ENCODE data around the gene FTL. TPM values are rescaled to one million over a fixed set of nuclear protein-coding genes. Genes with fewer than 3 reads are reported as not detected.

Gene FTL
- total RNA-seq: 4,137 and 8,306 TPM in 2 replicates

DNA sequence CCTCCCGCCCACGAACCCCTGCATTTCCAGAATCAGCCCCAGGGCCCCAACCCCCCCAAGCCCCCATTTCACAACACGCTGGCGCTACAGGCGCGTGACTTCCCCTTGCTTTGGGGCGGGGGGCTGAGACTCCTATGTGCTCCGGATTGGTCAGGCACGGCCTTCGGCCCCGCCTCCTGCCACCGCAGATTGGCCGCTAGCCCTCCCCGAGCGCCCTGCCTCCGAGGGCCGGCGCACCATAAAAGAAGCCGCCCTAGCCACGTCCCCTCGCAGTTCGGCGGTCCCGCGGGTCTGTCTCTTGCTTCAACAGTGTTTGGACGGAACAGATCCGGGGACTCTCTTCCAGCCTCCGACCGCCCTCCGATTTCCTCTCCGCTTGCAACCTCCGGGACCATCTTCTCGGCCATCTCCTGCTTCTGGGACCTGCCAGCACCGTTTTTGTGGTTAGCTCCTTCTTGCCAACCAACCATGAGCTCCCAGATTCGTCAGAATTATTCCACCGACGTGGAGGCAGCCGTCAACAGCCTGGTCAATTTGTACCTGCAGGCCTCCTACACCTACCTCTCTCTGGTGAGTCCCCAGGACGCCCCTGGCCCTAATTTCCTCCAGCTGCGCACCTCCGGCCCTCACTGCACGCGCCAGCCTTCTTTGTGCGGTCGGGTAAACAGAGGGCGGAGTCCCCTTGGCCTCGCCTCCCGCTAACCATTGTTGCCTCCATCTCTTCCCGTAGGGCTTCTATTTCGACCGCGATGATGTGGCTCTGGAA is at the start of gene FTL:
Gene FTL (plus strand): TSS at position 270 of the 766 bp plus-strand sequence. CDS start 199 bp downstream, at position 469.

DNA sequence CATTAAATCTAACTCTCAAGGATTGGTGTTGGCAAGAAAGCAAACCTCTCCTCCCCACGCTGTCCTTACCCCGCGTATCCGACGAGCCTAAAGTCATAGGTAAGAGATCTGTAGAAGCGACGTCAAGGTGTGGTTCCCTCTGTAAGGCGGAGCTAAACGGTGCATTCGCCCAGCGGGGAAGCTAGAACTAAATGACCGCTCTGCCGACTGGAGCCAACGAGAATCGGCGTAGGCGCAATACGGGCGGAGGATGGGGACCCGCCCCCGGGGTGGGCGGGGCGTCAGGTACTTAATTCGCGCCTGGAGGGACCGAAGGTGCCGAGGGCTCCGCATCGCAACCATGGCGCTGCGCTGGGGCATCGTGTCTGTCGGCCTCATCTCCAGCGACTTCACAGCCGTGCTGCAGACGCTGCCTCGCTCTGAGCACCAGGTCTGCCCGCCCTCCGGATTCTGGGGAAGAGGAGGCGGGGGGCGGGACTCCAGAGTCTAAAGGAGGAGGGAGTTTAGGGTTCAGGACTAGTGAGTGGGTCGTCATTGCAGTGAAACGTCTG is 31.7 kb upstream of the FTL start, which contains the start of gene DHDH:
Gene DHDH (plus strand): TSS at position 318 of the 551 bp plus-strand sequence. CDS start 23 bp downstream, at position 341.

DNA sequence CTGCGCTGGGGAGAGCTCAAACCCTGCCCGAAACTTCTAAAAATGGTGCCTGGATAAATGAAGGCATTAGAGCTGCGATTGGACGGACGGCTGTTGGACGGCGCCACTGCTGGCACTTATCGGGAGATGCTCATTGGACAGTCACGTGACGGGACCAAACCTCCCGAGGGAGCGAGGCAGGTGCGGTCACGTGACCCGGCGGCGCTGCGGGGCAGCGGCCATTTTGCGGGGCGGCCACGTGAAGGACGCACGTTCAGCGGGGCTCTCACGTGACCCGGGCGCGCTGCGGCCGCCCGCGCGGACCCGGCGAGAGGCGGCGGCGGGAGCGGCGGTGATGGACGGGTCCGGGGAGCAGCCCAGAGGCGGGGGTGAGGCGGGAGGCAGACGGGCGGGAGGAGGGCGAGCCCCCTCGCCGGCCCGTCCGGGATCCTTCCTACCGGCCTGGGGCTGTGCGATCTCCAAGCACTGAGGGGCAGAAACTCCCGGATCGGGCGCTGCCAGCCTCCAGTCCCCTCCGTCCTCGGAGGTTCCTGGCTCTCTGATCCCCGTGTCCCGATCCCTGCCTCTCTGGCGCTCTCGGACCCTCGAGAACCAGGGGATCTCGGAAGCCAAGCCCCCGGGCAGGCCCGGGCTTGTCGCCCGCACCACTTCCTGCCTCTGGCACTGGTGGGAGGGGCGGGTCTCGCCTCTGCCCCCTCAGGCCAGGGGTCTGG is 10.4 kb upstream of the FTL start, which contains the start of gene BAX:
Gene BAX (plus strand): TSS at position 281 of the 713 bp plus-strand sequence. CDS start 54 bp downstream, at position 335.

GRCh38 chr19:48993175-48994034 is 28.3 kb downstream of the FTL start, which contains the start of the genes GYS1 and RUVBL2:
Gene GYS1, minus strand, starts transcription at chr19:48993309. Its CDS starts 197 bp downstream, at chr19:48993112.
Gene RUVBL2, plus strand, starts transcription at chr19:48993887. Its CDS starts 25 bp downstream, at chr19:48993912.

Other genes starting within 250 kb of the FTL start
- gene MAMSTR, start 245.6 kb upstream of the FTL start, total RNA-seq: 0.56 and 1.6 TPM in 2 replicates
- 3.4 and 8.3 TPM in 2 replicates for gene RASIP1, start 224.7 kb upstream of the FTL start, total RNA-seq
- gene IZUMO1, start 218.4 kb upstream of the FTL start, total RNA-seq: 0.56 TPM in 1 of 2 replicates, not detected in the other
- gene FUT1, start 212.7 kb upstream of the FTL start, total RNA-seq: 0.39 TPM in 1 of 2 replicates, not detected in the other
- gene FGF21, start 209.8 kb upstream of the FTL start, total RNA-seq: not detected in 2 replicates
- gene BCAT2, start 154.3 kb upstream of the FTL start, total RNA-seq: 54.6 and 56.7 TPM in 2 replicates
- gene HSD17B14, start 128.8 kb upstream of the FTL start, total RNA-seq: 4.0 and 4.6 TPM in 2 replicates
- gene PLEKHA4, start 96.7 kb upstream of the FTL start, total RNA-seq: 18.4 and 23.8 TPM in 2 replicates
- 34.5 and 39.9 TPM in 2 replicates for gene PPP1R15A, start 92.9 kb upstream of the FTL start, total RNA-seq
- gene TULP2, start 66.6 kb upstream of the FTL start, total RNA-seq: not detected in 2 replicates
- gene NUCB1, start 65.0 kb upstream of the FTL start, total RNA-seq: 337 and 467 TPM in 2 replicates
- 0.16 TPM in 1 of 2 replicates, not detected in the other for gene DHDH, start 31.6 kb upstream of the FTL start, total RNA-seq
- gene BAX, start 10.4 kb upstream of the FTL start, total RNA-seq: 111 and 161 TPM in 2 replicates
- 47.3 and 78.4 TPM in 2 replicates for gene GYS1, start 28.0 kb downstream of the FTL start, total RNA-seq
- gene RUVBL2, start 28.6 kb downstream of the FTL start, total RNA-seq: 111 and 241 TPM in 2 replicates
- 0.52 and 1.2 TPM in 2 replicates for gene LHB, start 51.8 kb downstream of the FTL start, total RNA-seq
- 1.3 TPM in 1 of 2 replicates, not detected in the other for gene CGB3, start 59.0 kb downstream of the FTL start, total RNA-seq
- gene CGB2, start 66.6 kb downstream of the FTL start, total RNA-seq: not detected in 2 replicates
- not detected in 2 replicates for gene CGB1, start 71.6 kb downstream of the FTL start, total RNA-seq
- gene CGB5, start 78.5 kb downstream of the FTL start, total RNA-seq: 12.3 TPM in 1 of 2 replicates, not detected in the other
- gene CGB8, start 83.8 kb downstream of the FTL start, total RNA-seq: 0.91 TPM in 1 of 2 replicates, not detected in the other
- 0.40 and 2.7 TPM in 2 replicates for gene CGB7, start 92.4 kb downstream of the FTL start, total RNA-seq
- not detected in 2 replicates for gene NTF4, start 99.5 kb downstream of the FTL start, total RNA-seq
- not detected in 2 replicates for gene KCNA7, start 107.4 kb downstream of the FTL start, total RNA-seq
- gene SNRNP70, start 120.1 kb downstream of the FTL start, total RNA-seq: 119 and 145 TPM in 2 replicates
- gene LIN7B, start 149.1 kb downstream of the FTL start, total RNA-seq: 3.1 and 7.0 TPM in 2 replicates
- 0.32 and 4.8 TPM in 2 replicates for gene C19orf73, start 153.8 kb downstream of the FTL start, total RNA-seq
- 2.1 and 8.9 TPM in 2 replicates for gene PPFIA3, start 154.2 kb downstream of the FTL start, total RNA-seq
- gene HRC, start 190.1 kb downstream of the FTL start, total RNA-seq: 0.32 TPM in 1 of 2 replicates, not detected in the other
- 12.0 and 12.8 TPM in 2 replicates for gene TRPM4, start 192.5 kb downstream of the FTL start, total RNA-seq